Ramos (cell line): ENCODE results near the gene ABCC4.

Experiments used
- in situ Hi-C: fragments of 300-500 bp; cut with MboI; formaldehyde crosslinking; loops from one replicate; pipeline ENCODE4 v1.14.3; 2022; ENCODE audit warnings: low sequenced_read_pairs; ENCODE audit not compliant: unreplicated experiment

ABCC4 gene

DNA sequence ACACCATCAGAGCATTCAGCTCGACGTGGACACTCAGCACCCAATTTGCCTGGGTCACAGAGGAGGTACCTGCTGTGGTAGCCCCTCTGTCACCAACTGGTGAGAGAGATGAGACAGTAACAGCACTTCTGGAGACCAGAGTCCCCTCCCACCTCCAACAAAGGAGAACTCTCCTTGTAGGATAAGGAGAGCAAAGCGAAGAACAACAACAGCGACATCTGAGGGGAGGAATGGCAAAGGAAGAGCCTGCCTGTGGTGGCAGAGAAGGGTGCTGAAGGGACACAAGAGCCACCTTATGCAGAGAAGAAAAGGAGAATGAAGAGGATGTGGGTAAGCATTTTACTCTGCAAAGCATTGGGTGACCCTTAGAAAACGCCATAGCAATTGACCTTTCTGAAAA is 167.8 kb downstream of the ABCC4 start:
- in situ Hi-C loops: no loop called here

DNA sequence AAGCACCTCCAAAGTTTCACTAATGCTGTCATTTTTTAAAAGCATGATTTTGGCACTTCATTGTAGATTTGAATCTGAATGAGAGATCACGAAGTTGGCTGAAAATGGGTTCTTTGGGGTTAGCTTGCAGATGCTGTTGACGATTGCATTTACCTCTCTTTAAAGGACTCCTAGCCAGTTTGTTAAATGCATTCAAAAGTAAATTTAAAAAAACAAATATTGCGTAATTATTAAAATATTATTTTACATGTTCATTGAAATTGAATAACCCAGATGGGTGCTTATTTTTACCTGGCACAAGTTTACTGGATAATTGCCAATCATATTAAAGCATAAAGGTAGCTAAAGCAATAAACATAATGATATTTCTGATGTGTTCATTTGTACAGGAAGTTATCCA is 172.2 kb downstream of the ABCC4 start:
- in situ Hi-C loops: no loop called here

DNA sequence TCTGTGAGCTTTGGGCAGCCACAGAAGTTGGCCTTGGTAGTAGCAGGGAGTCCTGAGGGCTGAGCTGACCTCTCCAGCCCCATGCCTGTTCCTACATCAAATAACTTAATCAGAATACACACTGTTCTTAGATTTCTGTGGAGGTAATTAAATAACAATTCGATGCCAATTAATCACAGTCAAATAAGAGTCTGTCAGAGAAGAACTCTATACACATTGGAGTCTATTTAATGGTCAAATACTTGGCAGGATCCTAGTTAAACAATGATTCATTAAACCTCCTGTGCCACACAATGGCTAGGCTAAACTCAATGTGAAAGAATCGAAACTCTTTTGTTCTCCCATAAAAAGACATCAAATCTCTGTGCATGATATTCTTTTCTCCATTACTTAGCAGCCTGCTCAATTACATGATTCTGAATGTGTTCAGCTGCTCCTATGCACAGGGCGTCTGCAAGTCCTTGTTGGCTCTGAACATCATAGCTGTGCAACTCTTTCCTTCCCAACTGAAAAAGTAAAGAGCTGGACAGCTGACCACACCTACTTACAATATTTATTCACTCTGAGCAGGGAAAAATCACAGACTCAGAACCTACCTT is 173.1 kb downstream of the ABCC4 start:
- in situ Hi-C loops: no loop called here

DNA sequence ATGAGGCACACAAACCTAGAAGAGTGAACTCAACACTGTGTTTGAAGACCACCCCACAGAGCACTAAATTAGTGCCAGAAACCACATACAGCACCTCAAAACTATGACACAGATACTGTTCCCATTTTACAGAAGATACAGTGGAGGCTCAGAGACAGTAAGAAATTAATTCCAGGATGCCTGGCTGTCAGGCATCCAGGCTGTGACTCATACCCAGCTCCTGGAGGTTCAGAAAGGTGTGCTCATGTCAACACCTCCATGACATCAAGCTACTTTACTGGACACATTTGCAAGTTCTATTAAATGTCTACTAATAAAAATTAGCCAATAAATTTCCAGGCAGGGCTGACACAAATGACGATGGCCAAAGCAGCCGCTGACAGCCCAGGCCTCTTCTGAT is 176.3 kb downstream of the ABCC4 start:
- in situ Hi-C loops: no loop called here

DNA sequence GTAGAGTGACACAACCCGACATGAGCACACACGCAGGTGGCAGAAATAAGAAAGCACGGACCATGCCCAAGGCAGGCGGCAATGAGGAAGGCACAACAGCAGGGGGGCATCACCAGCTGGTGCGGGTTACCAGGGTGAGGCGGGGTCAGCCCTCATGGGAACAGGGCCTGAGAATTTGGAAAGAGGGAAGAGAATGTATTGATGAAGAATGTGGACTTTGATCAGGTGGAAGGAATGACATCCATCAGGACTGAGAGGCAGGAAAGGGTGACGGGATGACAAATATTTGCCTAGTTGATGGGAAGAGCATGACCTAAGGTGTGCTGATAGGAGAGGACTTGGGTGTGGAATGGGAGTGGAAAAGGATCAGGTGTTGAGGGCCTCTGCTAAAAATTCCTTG is 177.5 kb downstream of the ABCC4 start:
- in situ Hi-C loops: no loop called here

DNA sequence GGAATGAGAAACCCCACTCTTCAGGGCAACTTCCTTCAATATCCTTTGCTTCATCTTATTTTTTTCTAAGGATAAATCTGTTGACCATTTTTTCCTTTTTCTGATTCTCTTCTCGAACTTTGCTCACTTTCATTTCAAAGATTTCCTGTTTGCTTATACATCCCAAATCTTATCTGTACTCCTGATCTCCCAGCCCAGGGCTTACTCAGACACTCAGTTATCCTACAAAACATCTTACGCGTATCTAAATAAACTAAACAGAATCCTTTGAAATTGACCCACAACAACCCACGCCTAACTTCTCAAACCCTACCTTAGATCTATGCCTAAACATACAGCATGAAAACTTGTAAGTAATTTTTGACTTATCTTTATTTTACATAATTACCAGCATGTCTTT is 179.2 kb downstream of the ABCC4 start:
- in situ Hi-C loops: no loop called here

DNA sequence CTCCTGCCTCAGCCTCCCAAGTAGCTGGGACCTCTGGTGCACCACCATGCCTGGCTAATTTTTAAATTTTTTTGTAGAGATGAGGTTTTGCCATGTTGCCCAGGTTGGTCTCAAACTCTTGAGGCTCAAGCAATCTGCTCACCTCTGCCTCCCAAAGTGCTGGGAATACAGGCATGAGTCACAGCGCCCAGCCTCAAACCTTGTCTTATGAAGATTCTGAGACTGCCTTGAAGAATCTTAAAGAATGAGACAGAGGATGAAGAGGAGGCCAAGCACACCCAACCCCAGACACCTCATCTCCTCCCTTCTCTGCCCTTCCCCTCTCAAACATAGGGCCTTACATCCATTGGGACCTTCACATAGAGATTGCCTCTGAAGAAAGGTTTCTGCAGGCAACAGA is 179.7 kb downstream of the ABCC4 start:
- in situ Hi-C loops: no loop called here

DNA sequence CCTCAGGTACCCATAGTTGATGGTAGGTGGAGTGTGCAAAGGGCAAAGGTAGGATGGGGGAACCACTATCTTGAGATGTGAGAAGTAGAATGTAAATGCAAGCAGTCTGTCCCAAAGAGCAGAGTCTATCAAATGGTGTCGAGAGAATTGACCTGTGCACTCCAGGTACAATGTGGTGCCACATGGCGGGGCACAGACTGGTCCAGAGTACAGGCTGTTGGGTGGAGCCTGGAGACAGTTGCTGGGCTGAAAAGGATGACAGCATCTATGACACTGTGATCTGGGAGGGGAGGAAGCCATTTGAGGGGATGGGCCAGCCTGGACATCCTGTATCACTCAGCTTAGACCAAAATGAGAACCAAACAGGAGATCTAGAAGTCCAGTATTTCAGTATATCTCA is 180.6 kb downstream of the ABCC4 start:
- in situ Hi-C loops: no loop called here

DNA sequence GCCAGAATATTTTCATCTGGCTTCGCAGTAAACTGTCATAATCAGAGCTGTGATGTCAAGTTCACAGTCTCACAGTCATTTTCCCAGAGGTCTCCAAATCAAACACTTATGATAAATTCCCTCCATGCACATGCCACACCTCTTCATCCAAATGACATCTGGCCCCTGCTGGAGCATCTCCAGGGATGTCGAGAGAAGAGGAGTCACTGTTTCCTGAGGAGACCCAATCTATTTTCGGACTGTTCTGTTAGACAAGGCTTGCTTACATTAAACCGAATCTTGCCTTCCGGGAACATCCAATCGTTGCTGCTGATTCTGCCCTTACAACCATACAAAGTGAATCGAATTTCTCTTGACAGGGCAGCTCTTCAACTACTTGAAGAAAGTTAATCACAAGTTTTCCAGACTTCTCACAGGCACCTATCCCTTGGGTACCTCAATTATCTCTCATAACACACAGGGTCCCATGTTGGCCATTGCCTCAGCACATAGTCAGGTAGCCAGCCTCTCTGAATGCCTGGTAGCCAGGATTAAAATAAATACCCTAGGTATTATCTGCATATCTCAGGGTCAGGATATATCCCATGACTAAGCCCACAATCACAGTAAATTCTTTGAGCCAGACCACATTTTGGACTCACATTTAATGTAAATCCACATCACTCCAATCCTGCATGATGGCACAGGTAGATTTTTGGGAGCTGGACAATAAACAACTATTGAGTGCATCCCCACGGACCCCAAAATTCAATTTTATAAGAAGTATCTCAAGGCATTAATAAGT is 182.5 kb downstream of the ABCC4 start:
- in situ Hi-C loops: no loop called here

DNA sequence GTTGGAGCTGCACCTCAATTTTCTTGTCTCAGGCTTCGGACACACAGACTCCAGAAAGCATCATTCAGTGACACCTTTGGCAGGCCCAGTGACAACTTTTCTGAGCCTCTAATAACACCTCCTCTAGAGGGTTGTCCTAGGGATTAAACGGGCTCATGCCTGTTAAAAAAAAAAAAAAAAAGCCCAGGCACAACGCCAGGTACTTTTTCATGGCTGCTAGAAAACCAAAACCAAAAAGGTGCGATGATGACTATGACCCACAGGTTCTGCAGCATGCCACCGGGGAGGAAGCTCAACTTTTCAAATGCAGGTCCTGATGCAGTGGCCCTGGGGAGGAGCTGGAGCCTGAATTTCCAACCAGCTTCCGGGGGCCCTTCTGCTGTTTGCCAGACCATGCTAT is 184.2 kb downstream of the ABCC4 start:
- in situ Hi-C loops: no loop called here

DNA sequence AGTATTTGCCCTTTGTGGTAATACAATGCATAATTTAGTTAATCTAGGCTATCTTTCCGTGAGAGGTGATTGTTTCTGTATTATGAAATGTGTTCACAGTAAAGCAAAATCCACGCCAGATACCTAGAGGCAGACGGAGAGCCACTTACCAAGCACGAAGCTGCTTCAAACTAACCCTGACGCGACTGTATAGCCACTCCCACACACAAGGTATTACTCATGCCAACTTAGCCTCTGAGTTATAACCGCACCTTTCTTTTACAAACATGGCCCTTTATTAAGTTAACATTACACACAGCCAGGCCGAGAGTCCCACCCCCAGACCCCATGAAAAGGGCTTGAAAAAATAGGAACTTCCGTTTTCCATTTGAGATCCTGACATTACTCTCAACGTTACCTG is 185.7 kb downstream of the ABCC4 start:
- in situ Hi-C loops: no loop called here

DNA sequence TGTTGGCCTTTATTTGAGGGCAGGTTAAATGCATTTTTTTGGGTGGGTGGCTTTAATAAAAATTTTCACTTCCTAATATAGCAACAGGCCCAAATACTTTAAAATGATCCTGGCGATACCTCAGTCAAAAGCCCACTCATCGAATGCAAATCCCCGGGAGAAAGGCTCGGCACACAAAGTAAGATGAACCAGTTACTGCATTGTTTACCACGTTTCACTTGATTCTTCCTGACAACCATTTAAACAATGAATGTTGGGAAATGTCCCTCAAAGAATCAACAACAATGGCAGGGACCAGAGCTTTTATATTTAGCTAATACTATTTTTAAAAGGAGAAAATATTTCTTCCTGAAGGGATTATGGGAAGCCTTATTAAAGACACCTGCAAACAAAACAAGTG is 187.7 kb downstream of the ABCC4 start:
- in situ Hi-C loops: no loop called here

DNA sequence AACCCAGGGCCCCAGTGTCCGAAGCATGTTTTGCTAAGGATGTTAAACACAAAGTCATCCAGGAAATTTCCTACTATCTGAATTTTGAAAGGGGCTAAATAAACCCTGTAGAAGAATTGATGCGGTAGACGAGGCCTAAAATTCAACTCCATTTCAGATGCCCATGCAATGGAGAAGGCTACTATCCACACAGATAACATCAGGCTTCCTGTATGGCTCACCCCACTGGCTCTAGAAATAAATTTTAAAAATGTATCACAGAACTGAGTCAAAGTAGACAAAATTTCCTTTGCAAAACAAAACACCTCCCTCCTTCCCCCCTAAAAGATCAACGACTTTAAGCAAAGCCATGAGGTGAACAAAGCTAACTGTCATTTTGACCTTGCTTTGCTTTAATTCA is 188.4 kb downstream of the ABCC4 start:
- in situ Hi-C loops: no loop called here

DNA sequence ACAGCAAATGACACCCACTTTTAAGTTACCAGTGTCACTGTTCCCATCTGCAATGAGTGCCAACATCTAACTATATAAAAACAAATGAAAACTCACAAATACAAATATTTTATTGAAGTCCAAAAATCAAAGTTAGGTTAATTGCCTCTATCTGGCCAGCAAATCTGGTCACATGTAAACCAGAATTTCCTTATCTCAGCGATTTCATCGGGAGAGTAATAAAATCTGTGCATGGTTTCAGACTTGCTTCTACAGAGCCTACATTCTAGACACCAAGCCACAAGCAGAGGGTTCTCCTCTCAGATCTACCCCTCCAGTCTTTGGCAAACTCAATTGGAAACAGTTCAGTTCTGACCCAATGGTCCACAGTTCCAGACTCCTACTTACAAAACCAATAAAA is 189.6 kb downstream of the ABCC4 start:
- in situ Hi-C loops: no loop called here

DNA sequence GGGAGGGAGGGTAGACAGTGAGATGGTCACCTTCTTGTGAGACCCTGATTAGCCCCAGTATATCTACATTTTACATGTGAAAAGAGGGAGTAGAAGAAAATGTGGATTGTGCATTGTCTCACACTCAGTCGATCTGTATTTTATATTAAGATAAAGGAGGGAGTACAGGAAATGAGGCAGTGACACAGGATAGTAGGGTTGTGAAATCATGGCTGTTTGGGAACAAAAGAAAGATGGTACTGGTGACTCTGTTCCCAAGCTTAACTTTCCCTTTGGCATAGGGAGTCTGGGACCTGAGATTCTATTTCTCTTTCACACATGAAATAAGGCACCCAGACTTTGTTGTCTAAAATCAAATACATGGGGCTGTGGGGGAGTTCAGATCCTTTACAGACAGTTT is 194.7 kb downstream of the ABCC4 start:
- in situ Hi-C loops: no loop called here

DNA sequence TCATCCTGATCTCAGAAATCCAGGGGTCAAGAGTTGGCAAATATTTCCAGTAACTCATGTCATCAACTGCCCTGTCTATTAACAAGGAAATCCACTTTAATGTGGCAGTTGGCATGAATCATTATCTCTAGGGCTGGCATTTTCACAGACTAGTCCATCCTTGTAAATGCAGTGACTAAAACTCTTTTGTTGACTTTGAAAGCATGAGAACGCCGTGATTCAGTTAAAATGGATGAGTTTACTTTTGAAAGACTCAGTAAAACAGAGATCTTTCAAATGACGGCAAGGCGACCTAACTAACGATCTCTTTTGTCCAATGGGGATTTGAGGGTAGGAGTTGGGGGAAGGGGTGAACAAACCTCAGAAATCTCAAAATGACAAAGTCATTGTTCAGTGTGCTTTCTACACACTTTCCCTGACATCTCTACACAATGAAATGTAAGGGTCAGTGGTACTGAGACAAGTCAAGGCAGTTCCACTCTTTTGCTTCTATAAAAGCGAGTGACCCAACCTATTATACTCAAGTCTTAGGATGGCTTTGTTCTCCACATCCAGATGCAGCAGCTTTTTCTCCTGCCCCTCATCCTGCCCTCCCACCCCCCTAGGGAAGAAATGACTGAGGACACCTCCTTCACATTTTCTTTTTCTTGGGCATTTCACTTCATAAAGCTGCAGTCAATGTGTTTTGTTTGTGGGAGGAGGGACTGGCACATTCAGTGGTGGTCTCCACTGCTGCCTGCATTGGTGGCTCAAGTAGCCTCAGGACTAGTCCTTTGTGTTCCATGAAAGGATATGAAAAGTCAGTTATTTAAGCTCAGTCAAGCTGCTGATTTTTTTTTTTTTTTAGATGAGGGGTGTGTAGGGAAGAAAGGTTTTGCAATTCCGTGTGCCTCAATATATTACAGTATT is 200.5 kb downstream of the ABCC4 start:
- in situ Hi-C loops: no loop called here

DNA sequence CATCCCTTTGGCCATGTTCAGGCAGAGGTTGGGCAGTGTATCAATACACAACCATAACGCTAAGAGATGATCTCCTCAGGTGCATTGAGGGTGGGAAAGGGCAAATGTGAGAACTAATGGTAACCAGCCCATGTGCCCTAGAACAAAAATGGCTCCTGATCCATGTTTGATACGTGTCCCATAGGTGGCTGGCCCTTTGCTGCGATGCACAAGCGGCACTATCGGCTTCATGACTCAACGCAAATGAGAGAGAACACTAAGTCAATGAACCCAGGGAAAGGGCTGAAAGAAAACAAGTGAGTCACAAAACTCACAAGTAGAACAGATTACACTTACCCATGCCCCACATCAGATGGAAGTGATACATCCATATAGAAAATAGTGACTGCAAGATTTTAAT is 201.7 kb downstream of the ABCC4 start:
- in situ Hi-C loops: no loop called here

DNA sequence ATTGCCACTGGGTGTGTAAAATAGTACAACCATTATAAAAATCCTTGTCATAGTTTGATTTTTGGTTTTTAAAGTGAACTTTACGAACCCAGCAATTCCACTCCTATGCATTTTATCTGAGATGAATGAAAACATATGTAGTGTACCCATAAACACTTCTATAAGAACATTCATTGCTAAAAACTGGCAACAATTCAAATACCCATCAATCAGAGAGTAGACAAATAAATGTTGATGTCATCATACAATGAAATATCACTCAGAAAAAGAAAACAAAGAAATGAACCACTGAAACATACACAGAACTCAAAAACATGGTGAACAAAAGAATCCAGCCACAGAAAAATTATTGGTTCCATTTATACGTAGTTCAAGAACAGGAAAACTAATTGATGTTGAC is 202.3 kb downstream of the ABCC4 start:
- in situ Hi-C loops: no loop called here

DNA sequence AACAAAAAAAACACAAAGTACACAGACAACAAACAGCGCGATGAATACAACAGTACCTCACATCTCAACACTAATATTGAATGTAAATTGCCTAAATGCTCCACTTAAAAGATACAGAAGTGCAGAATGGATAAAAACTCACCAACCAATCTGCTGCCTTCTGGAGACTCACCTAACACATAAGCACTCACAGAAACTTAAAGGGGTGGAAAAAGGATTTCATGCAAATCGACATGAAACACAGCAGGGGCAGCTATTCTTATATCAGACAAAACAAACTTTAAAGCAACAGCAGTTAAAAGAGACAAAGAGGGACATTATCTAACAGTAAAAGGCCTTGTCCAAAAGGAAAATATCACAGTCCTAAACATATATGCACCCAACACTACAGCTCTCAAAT is 209.5 kb downstream of the ABCC4 start:
- in situ Hi-C loops: no loop called here

DNA sequence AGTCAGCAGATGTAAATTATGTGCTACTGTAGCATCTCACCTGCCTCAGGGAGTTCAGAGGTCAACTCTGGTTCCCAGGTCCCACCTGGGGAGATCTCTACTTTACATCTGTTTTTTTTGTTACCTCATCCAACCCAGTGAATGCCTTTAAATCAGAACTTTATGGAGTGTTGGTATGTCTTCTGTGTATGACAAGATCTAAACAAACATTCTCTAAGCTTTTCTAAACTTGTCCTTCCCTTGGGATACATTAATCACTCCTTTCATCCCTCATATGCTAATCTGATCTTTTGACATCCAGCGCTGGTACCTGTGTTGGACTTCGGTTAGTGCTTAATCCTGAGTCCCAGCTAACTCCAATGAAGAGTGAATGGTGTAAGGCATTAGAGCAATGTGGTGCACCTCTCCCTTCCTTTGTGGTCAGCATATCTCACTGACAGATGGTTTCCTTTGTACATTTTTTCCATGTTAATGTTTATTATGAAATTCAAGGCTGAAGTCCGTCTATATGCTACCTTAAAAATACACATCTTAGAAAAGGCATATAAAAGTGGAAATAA is 213.4 kb downstream of the ABCC4 start:
- in situ Hi-C loops: no loop called here

DNA sequence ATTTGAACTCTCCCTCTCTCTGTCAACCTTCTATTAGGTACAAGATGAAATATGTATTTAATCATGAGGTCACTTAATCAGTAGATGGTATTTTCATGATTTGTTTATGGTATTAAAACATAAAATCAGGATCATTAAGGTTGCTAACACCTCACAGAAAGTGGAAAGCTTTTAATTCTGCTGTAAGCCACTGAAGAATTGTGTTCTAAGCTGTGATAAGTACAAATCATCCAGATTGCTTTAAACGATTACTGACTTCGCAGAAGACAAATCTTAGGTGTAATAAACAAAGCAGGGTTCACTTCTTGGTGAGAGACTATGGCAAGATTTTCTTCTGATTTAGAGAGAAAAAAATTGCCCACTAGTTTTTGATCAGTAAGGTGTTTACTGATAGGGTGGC is 214.5 kb downstream of the ABCC4 start:
- in situ Hi-C loops: no loop called here
